Activated CD8-positive, alpha-beta T cell treated with anti-CD3 and anti-CD28 coated beads for 36 hours (primary cell): Measurements from ENCODE around the gene DTX4. TPM values are rescaled to one million over a fixed set of nuclear protein-coding genes. Genes with fewer than 3 reads are reported as not detected.

Experiments
- ATAC-seq: fragments of 200-7000 bp; cut with Tn5 transposase; one replicate; pipeline ENCODE4 v1.10.0; 2021; ENCODE audit warnings: mild to moderate bottlenecking, moderate library complexity
- CTCF ChIA-PET: fragments of 350-600 bp; sonication (Branson Sonifier 250); formaldehyde crosslinking; loops from one replicate; lab custom pipeline; 2021; ENCODE audit warnings: antibody characterized with exemption; lab: Charles Lee
- POLR2A ChIA-PET: fragments of 350-600 bp; sonication (Branson Sonifier 250); formaldehyde crosslinking; loops from one replicate; lab custom pipeline; 2021; ENCODE audit warnings: antibody characterized with exemption; lab: Charles Lee
- DNase-seq: peaks from one replicate; pipeline ENCODE4 v3.0.0-alpha.2; 2020
- H3K27ac Mint-ChIP-seq: one replicate; pipeline ENCODE4 v1.8.0; 2021; ENCODE audit warnings: mild to moderate bottlenecking, mixed read lengths
- H3K27me3 Mint-ChIP-seq: one replicate; pipeline ENCODE4 v1.8.0; 2021; ENCODE audit warnings: mixed read lengths
- H3K36me3 Mint-ChIP-seq: one replicate; pipeline ENCODE4 v1.8.0; 2021; ENCODE audit warnings: low read depth, mixed read lengths
- H3K4me1 Mint-ChIP-seq: one replicate; pipeline ENCODE4 v1.8.0; 2021; ENCODE audit warnings: low read depth, mixed read lengths
- H3K4me3 Mint-ChIP-seq: one replicate; pipeline ENCODE4 v1.8.0; 2021; ENCODE audit warnings: mild to moderate bottlenecking, moderate library complexity, mixed read lengths
- H3K9me3 Mint-ChIP-seq: one replicate; pipeline ENCODE4 v1.8.0; 2021; ENCODE audit warnings: mixed read lengths
- CTCF ChIP-seq: fragments of 200-600 bp; IDR thresholded peaks from one replicate; pipeline ENCODE4 v1.8.0; 2022; ENCODE audit warnings: antibody characterized with exemption, mild to moderate bottlenecking
- intact Hi-C: fragments of 100-400 bp; cut with micrococcal nuclease; formaldehyde crosslinking; loops from one replicate; pipeline ENCODE4 v1.10.0; 2022
- total RNA-seq, 2 experiments: library from RNA; stranded (reverse); gene quantifications; one replicate each; pipeline ENCODE4 v1.2.3, GENCODE V29; 2021

DTX4 gene
- total RNA-seq, 2 experiments from 2014 or later = 0.16 to 0.29 TPM

DNA sequence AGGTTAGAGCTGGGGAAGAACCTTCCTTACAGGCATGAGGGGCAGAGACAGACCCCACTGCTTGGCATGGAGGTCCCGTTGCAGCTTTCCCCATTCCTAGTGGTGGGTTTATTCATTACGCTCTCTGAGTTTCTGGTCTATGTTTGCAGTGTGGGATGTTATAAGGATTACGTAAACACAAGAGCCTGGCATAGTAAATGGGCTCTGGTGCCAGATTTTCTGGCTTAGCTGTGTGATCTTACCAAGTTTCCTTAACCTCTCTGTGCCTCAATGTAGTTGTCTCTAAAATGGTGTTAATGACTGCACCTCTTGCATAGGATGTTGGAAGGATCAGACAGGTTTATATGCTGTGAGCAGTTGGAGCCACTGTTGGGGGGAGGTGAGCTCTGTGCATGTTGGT is 15.1 kb downstream of the DTX4 start:
- H3K9me3 Mint-ChIP-seq = no peaks in the 10 kb centered on the region
- intact Hi-C loops = no loop called here
- no peak overlapping the region for H3K4me3 Mint-ChIP-seq
- no peaks in the 10 kb centered on the region for H3K36me3 Mint-ChIP-seq
- CTCF ChIA-PET = interaction anchor here (0.8 to 11.5 kb wide), 12 partner anchors 9 to 253 kb away, joined by 3 to 180 read pairs (median 6); partner anchors contain the start of gene DTX4
- POLR2A ChIA-PET = no interaction called here
- H3K4me1 Mint-ChIP-seq = peaks cover 2% of the 10 kb centered on the region
- H3K27ac Mint-ChIP-seq = no peak overlapping the region
- ATAC-seq (no peak), DNase-seq (no peak)
- TF ChIP-seq CTCF = no peak
- H3K27me3 Mint-ChIP-seq = peaks cover 2% of the 10 kb centered on the region

DNA sequence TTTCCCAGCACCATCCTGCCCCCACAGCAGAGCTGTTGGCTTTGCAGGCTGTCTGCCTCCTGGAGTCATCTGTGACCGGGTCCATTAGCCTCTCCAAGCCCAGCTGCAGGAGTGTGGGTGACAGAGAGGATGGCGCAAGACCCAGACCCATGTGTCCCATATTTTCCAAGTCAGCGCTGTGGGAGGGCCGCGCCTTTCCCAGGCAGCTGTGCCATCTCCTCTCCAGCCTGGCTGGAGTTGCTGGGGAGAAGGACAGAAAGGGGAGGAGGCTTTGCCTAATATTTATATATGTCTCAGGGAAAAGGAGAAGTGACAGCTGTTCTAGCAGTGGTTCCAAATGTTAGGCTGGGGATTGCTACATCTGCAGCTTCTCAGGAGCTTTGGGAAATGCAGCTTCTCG is 15.7 kb downstream of the DTX4 start:
- peaks cover 2% of the 10 kb centered on the region for H3K27me3 Mint-ChIP-seq
- ChIA-PET POLR2A (interaction anchor here (0.8 kb wide), 1 partner anchor 11 kb away, joined by 5 read pairs; no protein-coding TSS in a partner anchor), CTCF (interaction anchor here (1.4 to 11.5 kb wide), 6 partner anchors 11 to 129 kb away, joined by 3 to 180 read pairs (median 15); partner anchors contain the start of gene DTX4)
- ATAC-seq (no peak), DNase-seq (no peak)
- H3K4me3 Mint-ChIP-seq = no peak overlapping the region
- no peaks in the 10 kb centered on the region for H3K36me3 Mint-ChIP-seq
- TF ChIP-seq CTCF = no peak
- H3K4me1 Mint-ChIP-seq = peaks cover 2% of the 10 kb centered on the region
- H3K27ac Mint-ChIP-seq = no peak overlapping the region
- no peaks in the 10 kb centered on the region for H3K9me3 Mint-ChIP-seq
- intact Hi-C loops = no loop called here

DNA sequence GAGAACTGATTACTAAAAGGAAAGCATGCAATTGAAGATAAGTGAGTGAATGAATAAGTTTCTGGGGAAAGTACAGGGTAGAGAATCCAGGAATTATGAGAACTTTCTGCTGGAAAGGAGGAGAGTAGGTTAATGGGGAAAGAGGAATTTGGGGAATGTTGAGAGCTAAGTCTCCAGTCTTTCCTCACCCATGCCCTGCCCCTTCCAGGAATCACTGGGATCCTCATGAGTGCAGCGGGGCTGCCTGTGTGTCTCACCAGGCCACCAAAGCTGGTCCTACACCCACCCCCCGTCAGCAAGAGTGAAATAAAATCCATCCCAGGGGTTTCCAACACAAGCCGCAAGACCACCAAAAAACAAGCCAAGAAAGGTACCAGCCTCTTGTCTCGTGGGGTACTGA is 17.0 kb downstream of the DTX4 start:
- ChIA-PET POLR2A (no interaction called here), CTCF (interaction anchor here (1.2 to 11.5 kb wide), 3 partner anchors 15 to 31 kb away, joined by 3 to 180 read pairs (median 8); partner anchors contain the start of gene DTX4)
- no peak overlapping the region for H3K4me3 Mint-ChIP-seq
- H3K9me3 Mint-ChIP-seq = no peaks in the 10 kb centered on the region
- DNase-seq (no peak), ATAC-seq (no peak)
- no peaks in the 10 kb centered on the region for H3K36me3 Mint-ChIP-seq
- no peak for TF ChIP-seq CTCF
- intact Hi-C loops = no loop called here
- peaks cover 2% of the 10 kb centered on the region for H3K27me3 Mint-ChIP-seq
- peaks cover 2% of the 10 kb centered on the region for H3K4me1 Mint-ChIP-seq
- no peak overlapping the region for H3K27ac Mint-ChIP-seq

DNA sequence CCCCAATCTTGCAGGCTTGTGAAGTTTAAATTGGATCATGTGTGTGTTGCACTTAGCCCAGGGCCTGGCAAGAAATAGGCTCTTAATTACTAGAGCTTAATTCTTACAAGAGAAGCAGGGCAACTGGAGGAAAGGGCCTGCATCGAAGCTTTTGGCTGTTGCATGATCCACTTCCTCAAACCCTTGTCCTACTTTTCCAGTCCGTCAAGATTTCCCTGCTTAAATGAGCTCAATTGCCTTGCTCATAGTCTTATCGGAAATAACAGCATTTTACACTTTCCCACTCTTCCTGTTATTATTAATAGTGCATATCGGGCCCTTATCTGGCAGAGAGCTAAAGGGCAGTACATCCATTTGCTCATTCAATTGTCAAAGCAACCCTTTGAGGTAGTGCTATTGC is 18.1 kb downstream of the DTX4 start:
- DNase-seq (no peak), ATAC-seq (no peak)
- TF ChIP-seq CTCF = no peak
- ChIA-PET POLR2A (no interaction called here), CTCF (interaction anchor here (1.1 to 11.5 kb wide), 4 partner anchors 16 to 247 kb away, joined by 3 to 180 read pairs (median 6); partner anchors contain the start of gene DTX4)
- H3K27me3 Mint-ChIP-seq = peaks cover 2% of the 10 kb centered on the region
- H3K4me3 Mint-ChIP-seq = no peak overlapping the region
- peaks cover 2% of the 10 kb centered on the region for H3K4me1 Mint-ChIP-seq
- no peaks in the 10 kb centered on the region for H3K9me3 Mint-ChIP-seq
- H3K27ac Mint-ChIP-seq = no peak overlapping the region
- no peaks in the 10 kb centered on the region for H3K36me3 Mint-ChIP-seq
- intact Hi-C loops = no loop called here

DNA sequence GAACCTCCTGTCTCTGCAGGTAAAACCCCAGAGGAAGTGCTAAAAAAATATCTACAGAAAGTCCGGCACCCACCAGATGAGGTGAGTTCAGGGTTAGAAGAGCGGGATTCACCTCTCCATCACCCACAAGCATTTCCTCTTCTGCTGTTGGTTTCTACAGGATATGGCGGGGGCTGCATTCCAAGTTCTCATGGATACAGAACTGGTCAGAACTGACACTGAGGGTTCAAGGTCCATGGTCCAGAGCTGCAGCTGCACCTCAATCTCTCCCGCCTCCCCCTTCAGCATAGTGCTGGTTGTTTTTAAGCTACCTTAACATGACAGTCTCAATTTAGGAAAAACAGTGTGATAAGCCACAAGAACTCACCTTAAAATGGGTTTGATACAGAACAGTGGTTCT is 19.2 kb downstream of the DTX4 start:
- Mint-ChIP-seq H3K27ac (no peak overlapping the region), H3K9me3 (no peaks in the 10 kb centered on the region), H3K36me3 (no peaks in the 10 kb centered on the region), H3K4me1 (peaks cover 2% of the 10 kb centered on the region), H3K4me3 (no peak overlapping the region), H3K27me3 (peaks cover 2% of the 10 kb centered on the region)
- TF ChIP-seq CTCF = no peak
- no peak for DNase-seq
- ChIA-PET POLR2A (interaction anchor here (1.3 kb wide), 1 partner anchor 11 kb away, joined by 3 read pairs; no protein-coding TSS in a partner anchor), CTCF (no interaction called here)
- intact Hi-C loops = no loop called here
- no peak for ATAC-seq
